Measurements from ENCODE around the gene ADIPOQ. TPM values are rescaled to one million over a fixed set of nuclear protein-coding genes. Genes with fewer than 3 reads are reported as not detected.
"Not testable (repeated sequence)": the region's sequence is repeated elsewhere in the genome, so short reads cannot be mapped to it uniquely, and the experiment has no call there.

The ADIPOQ gene
- total RNA-seq, result 36.6 TPM

GRCh38 chr3:186842426-186843038, at the start of gene ADIPOQ:
TSS of gene ADIPOQ (plus strand) at chr3:186842710. CDS start at chr3:186853059, 10,349 bp downstream.
- intact Hi-C loops (cut with DNase I), result loop anchor here (10.0 kb wide), 1 partner anchor 322 kb away; no protein-coding TSS in a partner anchor
- H3K27ac ChIP-seq, result no peak within 1 kb of the TSS
- DNase-seq (ENCODE audit: extremely low spot score in 2 of 2), result peak in 1 of 2 donors; percentile 75
- H3K4me3 ChIP-seq, result no peak within 1 kb of the TSS
- no peaks in the 10 kb centered on the region for H3K4me1 ChIP-seq
- no peaks in the 10 kb centered on the region for H3K36me3 ChIP-seq
- TF ChIP-seq POLR2AphosphoS5 (IDR thresholded peaks at IDR 0.05; ENCODE audit: insufficient read depth in 1 of 2, low read depth in 1 of 2) (no peak), POLR2A (IDR thresholded peaks at IDR 0.05) (no peak), CTCF (IDR thresholded peaks at IDR 0.05) (no peak)
- H3K27me3 ChIP-seq, result no peaks in the 10 kb centered on the region
- H3K9me3 ChIP-seq, result no peaks in the 10 kb centered on the region

- H3K9me3 ChIP-seq, result no peaks in the 10 kb centered on the region
Measured at GRCh38 chr3:186798239-186798874, 44.2 kb upstream of the ADIPOQ start.

GRCh38 chr3:186800285-186800684, 42.2 kb upstream of the ADIPOQ start:
- Histone ChIP-seq H3K27me3 (no peaks in the 10 kb centered on the region), H3K36me3 (no peaks in the 10 kb centered on the region), H3K4me3 (no peak overlapping the region), H3K4me1 (peaks cover 7% of the 10 kb centered on the region), H3K9me3 (no peaks in the 10 kb centered on the region), H3K27ac (no peak overlapping the region)
- intact Hi-C loops (cut with DNase I), result no loop called here
- no peak for DNase-seq (ENCODE audit: extremely low spot score in 2 of 2)
- no peak for TF ChIP-seq POLR2A (IDR thresholded peaks at IDR 0.05)
- TF ChIP-seq POLR2AphosphoS5 (IDR thresholded peaks at IDR 0.05; ENCODE audit: insufficient read depth in 1 of 2, low read depth in 1 of 2), result no peak
- no peak for TF ChIP-seq CTCF (IDR thresholded peaks at IDR 0.05)

More at GRCh38 chr3:186798239-186798874, 44.2 kb upstream of the ADIPOQ start:
- Histone ChIP-seq H3K27ac (no peak overlapping the region), H3K36me3 (no peaks in the 10 kb centered on the region), H3K4me1 (no peaks in the 10 kb centered on the region), H3K27me3 (no peaks in the 10 kb centered on the region), H3K4me3 (no peak overlapping the region)
- TF ChIP-seq POLR2A (IDR thresholded peaks at IDR 0.05) (no peak), CTCF (IDR thresholded peaks at IDR 0.05) (no peak), POLR2AphosphoS5 (IDR thresholded peaks at IDR 0.05; ENCODE audit: insufficient read depth in 1 of 2, low read depth in 1 of 2) (no peak)
- DNase-seq (ENCODE audit: extremely low spot score in 2 of 2), result no peak
- intact Hi-C loops (cut with DNase I), result no loop called here

- H3K27ac ChIP-seq, result no peak overlapping the region
- TF ChIP-seq POLR2AphosphoS5 (IDR thresholded peaks at IDR 0.05; ENCODE audit: insufficient read depth in 1 of 2, low read depth in 1 of 2) (no peak), CTCF (IDR thresholded peaks at IDR 0.05) (no peak), POLR2A (IDR thresholded peaks at IDR 0.05) (no peak)
- H3K9me3 ChIP-seq, result no peaks in the 10 kb centered on the region
- H3K4me3 ChIP-seq, result no peak overlapping the region
- DNase-seq (ENCODE audit: extremely low spot score in 2 of 2), result no peak
- intact Hi-C loops (cut with DNase I), result no loop called here
- H3K4me1 ChIP-seq, result peaks cover 14% of the 10 kb centered on the region
- no peaks in the 10 kb centered on the region for H3K27me3 ChIP-seq
- H3K36me3 ChIP-seq, result no peaks in the 10 kb centered on the region
Measured at GRCh38 chr3:186802701-186803100, 39.8 kb upstream of the ADIPOQ start.

GRCh38 chr3:186803447-186803846, 39.1 kb upstream of the ADIPOQ start:
- H3K36me3 ChIP-seq, result not testable (repeated sequence)

More at GRCh38 chr3:186803447-186803846, 39.1 kb upstream of the ADIPOQ start:
- H3K4me3 ChIP-seq; DNase-seq (ENCODE audit: extremely low spot score in 2 of 2); intact Hi-C loops (cut with DNase I); H3K27ac ChIP-seq; H3K27me3 ChIP-seq; H3K9me3 ChIP-seq: not testable (repeated sequence)
- peaks cover 14% of the 10 kb centered on the region for H3K4me1 ChIP-seq

All from vagina (tissue), 2 donors.